Body of pancreas (tissue), 4 donors: ENCODE results near the gene CLSTN2.

Experiments
- POLR2A ChIP-seq, 3 donors: fragments of 450-650 bp; IDR thresholded peaks; one replicate each; pipeline ENCODE4 v1.6.1; 2016; ENCODE audit warnings: antibody characterized with exemption in 3 of 3, mild to moderate bottlenecking in 2 of 3
- TF ChIP-seq, protein P1 (sequence below), 7 experiments: fragments of 450-650 bp in 4 of 7; fragments of 200-600 bp in 3 of 7; sonication (generic) in 3 of 7; IDR thresholded peaks; one replicate each; pipeline ENCODE4 v1.5.1; 2016 to 2019; ENCODE audit warnings: antibody characterized with exemption in 7 of 7

DNA sequence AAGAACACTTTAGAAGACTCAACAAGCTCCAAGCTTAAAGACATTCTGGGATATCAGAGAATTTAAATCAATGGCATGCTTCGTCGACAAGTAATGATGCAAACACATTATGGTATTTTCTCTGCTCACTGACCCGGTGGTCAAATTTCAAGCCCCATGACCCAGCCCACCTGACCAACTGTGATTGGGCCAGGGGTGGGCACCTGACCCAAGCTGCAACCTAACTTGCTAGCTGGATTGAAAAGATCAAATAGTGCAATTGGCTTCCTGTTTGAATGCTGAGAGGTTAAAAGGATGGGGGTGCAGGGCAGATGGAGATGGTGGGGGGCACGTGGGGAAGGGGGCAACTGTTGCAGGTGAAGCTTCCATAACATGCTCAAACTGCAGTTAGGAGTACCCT is 250.4 kb downstream of the CLSTN2 start:
- TF ChIP-seq, protein P1, sequence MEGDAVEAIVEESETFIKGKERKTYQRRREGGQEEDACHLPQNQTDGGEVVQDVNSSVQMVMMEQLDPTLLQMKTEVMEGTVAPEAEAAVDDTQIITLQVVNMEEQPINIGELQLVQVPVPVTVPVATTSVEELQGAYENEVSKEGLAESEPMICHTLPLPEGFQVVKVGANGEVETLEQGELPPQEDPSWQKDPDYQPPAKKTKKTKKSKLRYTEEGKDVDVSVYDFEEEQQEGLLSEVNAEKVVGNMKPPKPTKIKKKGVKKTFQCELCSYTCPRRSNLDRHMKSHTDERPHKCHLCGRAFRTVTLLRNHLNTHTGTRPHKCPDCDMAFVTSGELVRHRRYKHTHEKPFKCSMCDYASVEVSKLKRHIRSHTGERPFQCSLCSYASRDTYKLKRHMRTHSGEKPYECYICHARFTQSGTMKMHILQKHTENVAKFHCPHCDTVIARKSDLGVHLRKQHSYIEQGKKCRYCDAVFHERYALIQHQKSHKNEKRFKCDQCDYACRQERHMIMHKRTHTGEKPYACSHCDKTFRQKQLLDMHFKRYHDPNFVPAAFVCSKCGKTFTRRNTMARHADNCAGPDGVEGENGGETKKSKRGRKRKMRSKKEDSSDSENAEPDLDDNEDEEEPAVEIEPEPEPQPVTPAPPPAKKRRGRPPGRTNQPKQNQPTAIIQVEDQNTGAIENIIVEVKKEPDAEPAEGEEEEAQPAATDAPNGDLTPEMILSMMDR (IDR thresholded peaks at IDR 0.05), result no peak
- TF ChIP-seq POLR2A (IDR thresholded peaks at IDR 0.05), result no peak
